GM21737 (cell line): ENCODE measurements around the gene PTPN6.
A peak's percentile ranks its signal among the peaks of the same experiment; 100 is the strongest.
"Not testable (repeated sequence)": the region's sequence is repeated elsewhere in the genome, so short reads cannot be mapped to it uniquely, and the experiment has no call there.

ENCODE experiments used
- ATAC-seq: cut with Tn5 transposase; IDR thresholded peaks from one replicate; pipeline ENCODE4 v1.9.1; 2021; ENCODE audit warnings: mild to moderate bottlenecking, moderate library complexity; ENCODE audit not compliant: unreplicated experiment

PTPN6 gene

GRCh38 chr12:6950811-6951540 lies at the start of gene PTPN6:
TSS of gene PTPN6 (plus strand) at chr12:6951356. CDS start at chr12:6951513, 157 bp downstream.
- no peak for ATAC-seq

DNA sequence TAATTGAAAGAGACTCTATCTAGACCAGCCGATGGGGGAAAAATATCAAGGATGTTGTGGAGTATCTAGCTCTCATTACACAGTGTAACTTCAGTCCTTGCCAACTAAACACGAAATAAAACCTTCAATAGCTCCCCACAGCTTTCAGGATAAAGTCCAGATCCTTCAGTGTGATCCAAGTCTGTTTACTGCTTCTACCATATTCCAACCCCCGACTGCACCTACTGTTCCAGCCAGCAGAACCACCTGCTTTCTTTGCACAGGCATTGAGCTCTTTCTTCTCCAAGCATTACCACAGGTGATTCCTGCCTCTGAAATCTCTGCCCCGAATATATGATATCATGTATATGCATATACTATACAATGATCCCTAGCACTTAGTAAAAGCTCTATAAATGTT lies 48.7 kb upstream of the PTPN6 start:
- no peak for ATAC-seq

DNA sequence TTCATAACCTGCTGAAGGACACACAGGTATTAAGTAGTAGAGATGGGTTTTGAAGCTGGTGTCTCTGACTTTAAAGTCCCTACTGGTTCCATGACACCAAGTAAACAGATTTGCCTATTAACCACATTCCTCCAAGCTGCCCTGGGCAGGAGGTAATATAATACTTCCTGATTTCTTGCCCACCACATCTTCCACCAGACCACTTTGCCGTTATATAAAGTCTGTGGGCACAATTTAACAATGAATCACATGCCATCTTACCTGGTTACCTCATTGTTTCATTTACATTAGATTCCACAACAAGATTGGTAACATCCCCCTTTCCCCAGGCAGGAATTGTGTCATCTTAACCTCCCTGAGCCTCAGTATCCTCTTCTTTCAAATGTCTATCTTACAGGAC lies 47.4 kb upstream of the PTPN6 start:
- no peak for ATAC-seq

DNA sequence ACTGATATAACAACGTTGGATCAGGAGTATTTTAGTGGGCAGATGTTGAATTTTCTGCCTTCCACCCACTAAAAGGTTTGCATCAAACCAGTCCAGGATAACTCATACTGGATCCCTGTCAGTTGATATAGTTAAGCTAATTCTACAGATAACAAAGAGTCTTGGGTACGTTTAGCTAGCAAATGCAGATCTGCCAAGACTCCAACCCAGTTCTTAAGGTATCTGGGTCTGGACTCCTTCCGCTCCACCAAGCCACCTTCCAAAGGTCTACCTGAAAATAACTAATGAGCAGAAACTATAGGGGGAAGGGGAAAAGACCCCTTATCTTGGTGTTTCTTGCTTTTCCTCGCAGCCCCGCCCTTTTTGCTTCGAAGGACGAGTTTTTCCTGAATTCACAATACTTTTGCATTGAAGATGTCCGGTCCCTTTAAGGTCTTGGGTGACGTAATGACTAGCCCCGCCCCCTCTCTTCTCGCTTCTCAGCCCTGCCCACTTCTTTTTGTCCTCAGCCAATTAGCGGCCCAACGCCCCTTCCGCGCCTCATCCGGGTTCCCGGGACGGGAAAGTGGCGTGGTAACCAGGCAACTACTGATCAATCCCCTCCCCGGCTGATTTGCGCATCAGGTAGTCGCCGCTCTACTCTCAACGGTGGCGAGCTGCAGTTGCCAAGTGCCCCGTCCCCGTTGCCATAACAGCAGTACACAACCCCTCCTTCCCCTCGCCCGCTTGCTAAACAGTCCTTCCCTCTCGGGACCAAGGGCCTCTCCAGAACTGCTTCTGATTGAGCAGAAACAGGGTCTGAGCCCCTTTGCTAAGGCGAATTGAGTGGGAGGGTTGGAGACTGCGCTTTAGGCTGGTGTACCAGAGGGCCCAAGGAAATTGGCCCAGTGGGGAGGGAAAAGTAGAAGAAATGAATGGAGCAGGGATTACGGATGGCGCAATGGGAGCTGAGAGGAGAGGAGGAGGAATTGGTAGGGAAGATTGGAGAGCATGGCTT lies 46.6 kb upstream of the PTPN6 start, which contains the start of gene LRRC23:
Gene LRRC23, plus strand, starts transcription at position 543 of the 997 bp plus-strand sequence. CDS start 812 bp downstream, outside the sequence.
- peak; percentile 88 for ATAC-seq

DNA sequence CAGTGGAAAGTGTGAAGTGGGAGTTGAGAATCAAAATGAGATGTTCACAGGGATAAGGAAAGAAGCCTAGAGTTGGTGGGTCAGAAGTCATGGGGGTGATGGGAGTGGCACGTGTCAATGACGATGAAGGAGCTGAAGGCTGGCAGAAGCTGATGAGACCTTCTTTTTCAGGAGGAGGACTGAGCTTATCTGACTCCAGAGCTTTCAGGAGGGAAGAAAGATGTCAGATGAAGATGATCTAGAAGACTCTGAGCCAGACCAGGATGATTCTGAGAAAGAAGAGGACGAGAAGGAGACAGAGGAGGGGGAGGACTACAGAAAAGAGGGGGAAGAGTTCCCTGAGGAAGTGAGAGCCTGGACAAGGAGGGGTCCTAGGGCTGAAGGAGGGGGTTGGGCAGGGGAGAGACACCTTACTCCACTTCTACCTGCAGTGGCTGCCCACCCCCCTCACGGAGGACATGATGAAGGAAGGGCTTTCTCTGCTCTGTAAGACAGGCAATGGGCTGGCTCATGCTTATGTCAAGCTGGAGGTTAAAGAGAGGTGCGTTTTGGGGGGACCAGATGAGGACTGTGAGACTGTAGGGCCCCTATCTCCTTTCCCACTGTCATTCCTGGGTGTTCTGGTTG lies 45.6 kb upstream of the PTPN6 start:
- ATAC-seq: no peak

DNA sequence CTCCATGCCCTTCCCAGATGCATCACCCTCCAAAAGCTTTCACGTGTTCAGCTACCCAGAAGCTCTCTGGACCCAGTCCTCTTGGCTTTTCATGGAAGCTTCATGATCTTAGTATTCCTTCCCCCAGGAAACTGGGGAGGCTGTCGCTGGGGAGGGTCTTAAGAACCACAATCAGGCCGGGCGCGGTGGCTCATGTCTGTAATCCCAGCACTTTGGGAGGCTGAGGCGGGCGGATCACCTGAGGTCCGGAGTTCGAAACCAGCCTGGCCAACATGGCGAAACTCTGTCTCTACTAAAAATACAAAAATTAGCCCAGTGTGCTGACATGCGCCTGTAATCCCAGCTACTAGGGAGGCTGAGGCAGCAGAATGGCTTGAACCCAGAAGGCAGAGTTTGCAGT lies 43.0 kb upstream of the PTPN6 start:
- ATAC-seq: not testable (repeated sequence)

- no peak for ATAC-seq
Measured at GRCh38 chr12:6909421-6910145, 41.6 kb upstream of the PTPN6 start.

DNA sequence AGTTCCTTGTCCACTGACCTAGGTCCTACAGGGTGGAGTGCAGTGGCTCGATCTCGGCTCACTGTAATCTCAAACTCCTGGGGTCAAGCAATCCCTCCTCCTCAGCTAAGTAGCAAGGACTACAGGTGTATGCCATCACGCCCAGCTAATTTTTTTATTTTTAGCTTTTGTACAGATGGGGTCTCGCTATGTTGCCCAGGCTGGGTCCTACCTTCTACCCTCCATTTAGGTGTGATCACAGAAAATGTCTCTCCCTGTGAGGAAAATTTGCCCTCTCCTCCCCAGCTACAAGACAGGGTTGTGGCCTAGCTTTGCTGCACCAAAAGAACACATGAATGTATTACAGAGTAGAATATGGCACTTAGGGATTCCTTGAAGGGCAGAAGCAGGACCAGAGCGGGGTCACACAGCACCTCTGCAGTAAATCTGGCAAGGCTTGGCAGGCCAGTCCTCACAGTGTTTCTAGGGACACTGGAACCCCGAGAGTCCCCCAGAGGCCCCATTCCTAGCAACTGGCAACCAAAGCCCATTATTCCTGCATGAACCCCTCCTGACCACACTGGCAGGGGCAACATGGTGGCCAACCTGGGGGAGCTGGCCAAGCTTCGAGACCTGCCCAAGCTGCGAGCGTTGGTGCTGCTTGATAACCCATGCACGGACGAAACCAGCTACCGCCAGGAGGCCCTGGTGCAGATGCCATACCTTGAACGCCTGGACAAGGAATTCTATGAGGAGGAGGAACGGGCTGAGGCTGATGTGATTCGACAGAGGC lies 38.8 kb upstream of the PTPN6 start:
- no peak for ATAC-seq

GRCh38 chr12:6914246-6914946 lies 36.8 kb upstream of the PTPN6 start, which contains the start of gene ENO2:
TSS of gene ENO2 (plus strand) at chr12:6914580. CDS start at chr12:6915833, 1,253 bp downstream.
- ATAC-seq: peak; percentile 61

- no peak for ATAC-seq
Measured at GRCh38 chr12:6914947-6915788, 36.0 kb upstream of the PTPN6 start.

- ATAC-seq: no peak
Measured at GRCh38 chr12:6915789-6916285, 35.3 kb upstream of the PTPN6 start.

DNA sequence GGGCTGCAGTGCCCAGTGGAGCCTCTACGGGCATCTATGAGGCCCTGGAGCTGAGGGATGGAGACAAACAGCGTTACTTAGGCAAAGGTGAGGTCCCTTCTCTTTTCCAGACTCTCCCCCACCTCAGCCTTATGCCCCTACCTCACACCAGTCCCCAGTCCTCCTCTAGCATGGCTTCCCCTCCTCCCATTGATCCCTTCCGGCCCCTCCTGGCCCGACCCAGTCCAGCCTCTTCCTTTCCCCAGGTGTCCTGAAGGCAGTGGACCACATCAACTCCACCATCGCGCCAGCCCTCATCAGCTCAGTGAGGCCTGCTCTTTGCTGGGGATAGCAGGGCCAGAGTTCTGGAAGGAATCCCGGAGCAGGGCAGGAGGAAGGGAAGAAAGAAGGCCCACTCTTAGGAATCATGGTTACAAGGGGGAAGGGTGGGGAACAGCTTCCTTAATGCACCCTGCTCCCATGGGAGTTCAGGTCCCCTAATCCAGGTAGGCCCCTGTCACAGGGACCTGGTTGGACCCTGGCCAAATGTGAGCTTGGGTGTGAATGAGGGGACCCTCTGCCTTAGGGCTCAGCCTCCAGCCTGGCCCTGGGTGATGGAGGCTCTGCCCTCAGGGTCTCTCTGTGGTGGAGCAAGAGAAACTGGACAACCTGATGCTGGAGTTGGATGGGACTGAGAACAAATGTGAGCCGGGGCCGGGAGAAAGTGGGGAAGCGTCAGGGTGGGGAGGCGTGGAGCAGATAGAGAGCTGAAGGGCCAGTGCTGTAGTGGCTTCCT lies 34.5 kb upstream of the PTPN6 start:
- ATAC-seq: no peak

GRCh38 chr12:6917491-6918231 lies 33.5 kb upstream of the PTPN6 start:
- ATAC-seq: no peak

DNA sequence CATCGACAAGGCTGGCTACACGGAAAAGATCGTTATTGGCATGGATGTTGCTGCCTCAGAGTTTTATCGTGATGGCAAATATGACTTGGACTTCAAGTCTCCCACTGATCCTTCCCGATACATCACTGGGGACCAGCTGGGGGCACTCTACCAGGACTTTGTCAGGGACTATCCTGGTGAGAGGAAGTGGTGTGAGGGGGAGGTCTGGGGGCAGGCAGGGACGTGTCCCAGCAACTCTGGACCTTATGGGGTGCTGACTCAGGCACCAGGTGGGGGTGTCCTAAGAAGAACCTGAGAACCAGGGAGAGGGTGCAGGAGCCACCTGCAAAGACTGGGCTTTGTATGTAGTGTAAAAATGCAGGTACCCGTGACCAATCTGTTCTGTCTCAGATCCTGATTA lies 31.6 kb upstream of the PTPN6 start:
- ATAC-seq: no peak

GRCh38 chr12:6921539-6921938 lies 29.6 kb upstream of the PTPN6 start:
- no peak for ATAC-seq
